Activated CD4-positive, alpha-beta T cell treated with anti-CD3 and anti-CD28 coated beads, Interleukin-2, amount 10 ng/mL, durations not matched to agents 7 days and 5 days (primary cell): ENCODE results near the gene TAL1. TPM values are rescaled to one million over a fixed set of nuclear protein-coding genes. Genes with fewer than 3 reads are reported as not detected.

Experiments used
- CTCF ChIA-PET: fragments of 350-600 bp; sonication (Branson Sonifier 250); formaldehyde crosslinking; loops from one replicate; lab custom pipeline; 2021; ENCODE audit warnings: antibody characterized with exemption; lab: Charles Lee
- POLR2A ChIA-PET: fragments of 350-600 bp; sonication (Branson Sonifier 250); formaldehyde crosslinking; loops from one replicate; lab custom pipeline; 2021; ENCODE audit warnings: antibody characterized with exemption; lab: Charles Lee
- DNase-seq: peaks from one replicate; pipeline ENCODE4 v3.0.0-alpha.2; 2020
- H3K27ac Mint-ChIP-seq: one replicate; pipeline ENCODE4 v1.8.0; 2021; ENCODE audit warnings: mild to moderate bottlenecking, moderate library complexity, mixed read lengths
- H3K27me3 Mint-ChIP-seq: one replicate; pipeline ENCODE4 v1.8.0; 2021; ENCODE audit warnings: mixed read lengths
- H3K36me3 Mint-ChIP-seq: one replicate; pipeline ENCODE4 v1.8.0; 2021; ENCODE audit warnings: low read depth, mixed read lengths
- H3K4me1 Mint-ChIP-seq: one replicate; pipeline ENCODE4 v1.8.0; 2021; ENCODE audit warnings: mixed read lengths
- H3K4me3 Mint-ChIP-seq: one replicate; pipeline ENCODE4 v1.8.0; 2021; ENCODE audit warnings: mild to moderate bottlenecking, moderate library complexity, mixed read lengths
- H3K9me3 Mint-ChIP-seq: one replicate; pipeline ENCODE4 v1.8.0; 2021; ENCODE audit warnings: mixed read lengths
- total RNA-seq, 2 experiments: library from RNA; stranded (reverse); gene quantifications; one replicate each; pipeline ENCODE4 v1.2.3, GENCODE V29; 2021

Gene TAL1
- total RNA-seq, 2 experiments from 2014 or later: not detected

DNA sequence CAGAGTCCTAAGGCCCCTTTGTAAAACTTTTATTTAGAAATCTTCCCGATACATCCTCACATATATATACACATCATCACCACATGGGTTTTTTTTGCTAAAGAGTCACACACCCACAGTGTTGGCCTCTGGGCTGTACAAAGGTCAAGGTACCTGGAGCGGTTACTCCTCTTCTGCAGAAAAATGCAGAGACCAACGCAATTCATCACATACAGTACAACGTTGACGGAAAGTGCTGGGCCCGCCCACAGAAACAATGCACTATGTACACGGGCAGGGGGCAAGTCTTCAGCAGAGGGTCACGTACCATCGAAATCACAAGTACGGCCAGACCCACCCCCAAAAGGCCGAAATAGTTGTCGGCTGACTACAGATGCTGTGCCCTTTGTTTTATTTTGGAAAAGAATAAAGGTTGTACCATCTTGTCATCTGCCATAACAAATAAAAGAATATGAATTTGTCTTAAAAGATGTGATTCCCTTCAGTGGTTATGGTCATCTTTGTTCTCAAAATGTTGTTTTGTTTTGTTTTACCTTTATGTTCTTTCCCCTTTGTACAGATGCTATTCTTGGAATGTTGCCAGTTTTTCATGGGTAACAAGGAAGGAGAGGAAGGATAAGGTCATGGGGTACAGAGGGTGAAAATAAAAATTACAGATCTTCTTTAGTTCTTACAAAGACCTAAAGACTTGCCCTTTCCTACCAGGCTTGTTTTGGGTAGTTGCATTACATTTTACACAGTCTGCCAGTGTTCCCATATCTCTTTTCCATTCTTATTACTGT, 15.6 kb downstream of the TAL1 start:
- Mint-ChIP-seq H3K27ac (no peak overlapping the region), H3K36me3 (no peaks in the 10 kb centered on the region), H3K9me3 (no peaks in the 10 kb centered on the region), H3K4me1 (peaks cover 3% of the 10 kb centered on the region), H3K27me3 (no peaks in the 10 kb centered on the region), H3K4me3 (no peak overlapping the region)
- DNase-seq: no peak
- ChIA-PET POLR2A (no interaction called here), CTCF (no interaction called here)

DNA sequence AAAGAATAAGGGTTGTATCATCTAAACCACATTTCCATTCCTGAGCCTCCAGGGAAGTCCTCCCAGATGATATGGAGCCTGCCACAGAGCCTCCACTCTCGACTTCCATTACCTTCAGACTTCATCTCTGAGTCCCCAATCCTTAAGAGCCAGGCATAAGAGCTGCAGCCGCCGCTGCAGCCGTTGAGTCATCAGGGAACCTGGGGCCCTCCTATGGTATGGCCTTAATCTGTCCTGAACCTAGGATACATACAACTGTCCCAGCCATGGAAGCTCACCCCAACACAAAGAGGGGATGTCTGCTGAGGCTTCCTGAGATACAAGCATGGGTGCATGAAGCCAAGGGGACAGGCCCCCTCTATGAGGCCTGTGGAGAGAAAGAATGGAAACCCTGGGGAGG, 16.3 kb downstream of the TAL1 start:
- POLR2A ChIA-PET: no interaction called here
- DNase-seq: no peak
- CTCF ChIA-PET: no interaction called here
- no peaks in the 10 kb centered on the region for H3K36me3 Mint-ChIP-seq
- peaks cover 3% of the 10 kb centered on the region for H3K4me1 Mint-ChIP-seq
- no peak overlapping the region for H3K4me3 Mint-ChIP-seq
- H3K27me3 Mint-ChIP-seq: no peaks in the 10 kb centered on the region
- H3K27ac Mint-ChIP-seq: no peak overlapping the region
- no peaks in the 10 kb centered on the region for H3K9me3 Mint-ChIP-seq

DNA sequence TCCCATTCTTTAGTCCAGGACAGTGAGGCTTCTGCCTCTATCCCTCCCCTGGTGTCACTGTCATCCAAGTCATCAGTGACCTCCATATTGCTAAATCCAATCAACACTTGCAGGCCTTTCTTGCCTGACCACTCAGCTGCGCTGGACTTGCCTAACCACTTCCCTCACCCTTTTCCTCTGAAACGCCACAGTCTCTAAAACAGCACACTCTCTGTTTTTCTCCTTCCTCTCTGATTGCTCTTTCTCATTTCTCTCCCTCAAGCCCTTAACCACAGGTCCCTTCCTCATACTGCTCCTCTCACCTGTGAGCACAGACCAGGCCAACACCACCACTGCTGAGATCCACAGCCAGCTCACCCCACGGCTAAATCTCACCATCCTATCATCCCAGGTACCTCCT, 17.5 kb downstream of the TAL1 start:
- Mint-ChIP-seq H3K4me3 (no peak overlapping the region), H3K27me3 (no peaks in the 10 kb centered on the region), H3K27ac (no peak overlapping the region), H3K9me3 (no peaks in the 10 kb centered on the region), H3K4me1 (peaks cover 3% of the 10 kb centered on the region), H3K36me3 (no peaks in the 10 kb centered on the region)
- ChIA-PET POLR2A (no interaction called here), CTCF (no interaction called here)
- no peak for DNase-seq

DNA sequence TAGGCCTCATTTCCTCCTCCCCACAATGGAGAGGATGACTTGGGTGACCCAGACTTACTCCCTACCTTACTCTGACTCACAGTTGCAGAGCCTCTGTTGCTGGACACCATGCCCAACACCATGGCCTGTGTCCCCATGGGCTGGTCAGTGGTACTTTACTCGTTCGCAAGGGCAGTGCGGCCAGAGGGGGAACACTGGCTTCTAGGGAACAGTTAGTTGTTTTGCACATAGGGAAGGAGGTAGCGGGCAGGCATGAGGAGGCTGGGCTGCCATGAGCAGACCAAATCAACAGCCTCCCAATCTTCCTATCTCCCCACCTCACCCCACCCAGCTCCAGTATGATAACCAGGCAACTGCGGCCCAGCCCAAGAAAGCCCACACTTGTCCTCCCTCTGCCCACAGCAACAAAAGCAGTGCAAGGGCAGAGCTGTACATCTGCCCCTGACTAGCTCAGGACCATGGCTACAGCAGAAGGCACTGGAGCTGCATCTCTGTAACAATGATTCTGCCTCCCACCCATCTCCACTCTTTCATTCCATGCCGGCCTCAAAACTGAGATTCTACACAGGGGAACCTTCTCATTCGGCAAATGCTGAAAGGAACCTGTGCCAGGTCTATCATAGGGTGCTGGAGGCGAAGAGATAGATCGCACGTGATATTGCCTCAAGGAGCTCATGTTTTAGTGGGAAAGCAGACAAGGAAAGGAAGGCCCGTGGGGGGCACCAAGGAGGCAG, 18.6 kb downstream of the TAL1 start:
- H3K36me3 Mint-ChIP-seq: no peaks in the 10 kb centered on the region

DNA sequence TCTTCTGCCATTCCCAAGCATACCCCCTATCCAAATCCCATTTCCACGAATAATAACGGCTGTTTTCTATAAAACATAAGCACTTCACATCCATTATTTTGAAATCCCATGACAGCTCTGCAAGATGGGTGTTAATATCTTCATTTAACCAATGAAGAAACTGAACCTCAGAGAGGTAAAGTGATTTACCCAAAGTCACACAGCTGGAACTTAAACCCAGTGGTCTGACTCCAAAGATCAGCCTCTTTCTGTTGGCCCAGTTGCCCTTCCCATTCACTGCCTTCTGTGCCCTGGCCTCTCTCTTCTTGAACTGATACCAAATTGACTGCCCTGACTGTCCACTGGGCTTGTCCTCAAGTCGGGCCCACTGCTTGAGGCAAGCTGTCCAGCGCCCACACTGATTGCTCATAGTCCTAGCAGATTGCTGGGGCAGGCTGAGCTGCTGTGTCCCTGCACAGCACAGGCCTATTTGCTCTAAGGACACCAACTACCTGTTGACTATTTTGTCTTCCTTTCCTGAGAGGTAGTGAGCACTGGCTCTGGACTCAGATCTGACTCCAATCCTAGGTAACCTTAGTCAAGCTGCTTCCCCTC, 19.3 kb downstream of the TAL1 start:
- H3K4me1 Mint-ChIP-seq: peaks cover 3% of the 10 kb centered on the region
- no peaks in the 10 kb centered on the region for H3K27me3 Mint-ChIP-seq
- no peaks in the 10 kb centered on the region for H3K36me3 Mint-ChIP-seq
- no peak overlapping the region for H3K4me3 Mint-ChIP-seq
- ChIA-PET CTCF (interaction anchor here (0.5 to 2.9 kb wide), 5 partner anchors 20 to 224 kb away, joined by 3 to 7 read pairs (median 3); no protein-coding TSS in a partner anchor), POLR2A (no interaction called here)
- H3K9me3 Mint-ChIP-seq: no peaks in the 10 kb centered on the region
- no peak overlapping the region for H3K27ac Mint-ChIP-seq
- DNase-seq: no peak

More for the DNA sequence above, 18.6 kb downstream of the TAL1 start:
- H3K4me3 Mint-ChIP-seq: no peak overlapping the region
- H3K9me3 Mint-ChIP-seq: no peaks in the 10 kb centered on the region
- peaks cover 3% of the 10 kb centered on the region for H3K4me1 Mint-ChIP-seq
- no peaks in the 10 kb centered on the region for H3K27me3 Mint-ChIP-seq
- no peak for DNase-seq
- H3K27ac Mint-ChIP-seq: no peak overlapping the region
- ChIA-PET POLR2A (no interaction called here), CTCF (interaction anchor here (0.5 to 2.9 kb wide), 4 partner anchors 20 to 223 kb away, joined by 3 to 7 read pairs (median 3); no protein-coding TSS in a partner anchor)

DNA sequence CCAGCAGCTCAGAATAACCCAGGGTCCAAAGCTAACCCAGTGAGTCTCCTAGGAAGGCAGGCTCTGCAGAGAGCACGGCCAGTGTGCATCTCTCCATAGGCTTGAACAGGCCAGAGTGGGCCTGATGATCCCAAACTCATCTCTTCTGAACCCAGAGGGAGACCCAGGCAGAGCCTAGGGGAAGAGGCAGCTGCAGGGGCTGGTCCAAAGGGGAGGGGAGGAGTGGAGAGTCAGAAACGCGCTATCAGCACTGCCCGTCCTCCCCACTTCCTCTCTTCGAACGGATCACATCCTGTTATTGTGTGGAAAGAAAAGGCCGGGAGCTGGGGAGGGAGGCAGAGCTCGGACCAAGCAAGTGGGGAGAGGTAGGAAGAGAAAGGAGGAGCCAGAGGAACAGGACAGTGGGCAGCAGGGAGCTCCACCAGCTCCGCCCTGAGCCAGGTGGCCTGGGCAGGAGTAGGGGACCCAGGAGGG, 20.2 kb downstream of the TAL1 start:
- ChIA-PET POLR2A (no interaction called here), CTCF (interaction anchor here (0.6 to 2.9 kb wide), 3 partner anchors 19 to 31 kb away, joined by 3 to 7 read pairs (median 4); no protein-coding TSS in a partner anchor)
- Mint-ChIP-seq H3K27ac (no peak overlapping the region), H3K27me3 (no peaks in the 10 kb centered on the region), H3K4me1 (peaks cover 3% of the 10 kb centered on the region), H3K36me3 (no peaks in the 10 kb centered on the region), H3K4me3 (no peak overlapping the region), H3K9me3 (no peaks in the 10 kb centered on the region)
- no peak for DNase-seq

DNA sequence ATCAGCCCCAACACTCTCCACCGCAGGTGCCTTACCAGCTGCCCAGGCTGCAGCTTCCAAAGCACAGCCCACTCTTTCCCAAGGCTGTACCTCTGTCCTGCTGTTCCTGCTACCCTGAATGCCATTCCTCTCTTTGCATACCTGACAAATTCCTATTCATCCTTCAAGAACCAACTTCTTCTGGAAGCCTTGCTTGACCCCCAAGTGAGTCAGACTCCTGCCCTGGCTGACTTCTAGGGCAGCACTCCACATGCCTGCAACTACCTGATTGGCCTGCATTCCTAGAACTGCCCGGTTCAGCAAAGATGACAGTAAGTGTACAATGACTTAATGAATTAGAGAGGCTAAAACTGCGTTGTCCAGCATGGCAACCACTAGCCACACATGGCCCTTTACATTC, 21.4 kb downstream of the TAL1 start:
- H3K9me3 Mint-ChIP-seq: no peaks in the 10 kb centered on the region
- H3K4me1 Mint-ChIP-seq: peaks cover 3% of the 10 kb centered on the region
- no peaks in the 10 kb centered on the region for H3K36me3 Mint-ChIP-seq
- H3K27me3 Mint-ChIP-seq: peaks cover 2% of the 10 kb centered on the region
- H3K27ac Mint-ChIP-seq: no peak overlapping the region
- no peak overlapping the region for H3K4me3 Mint-ChIP-seq
- CTCF ChIA-PET: interaction anchor here (1.3 kb wide), 1 partner anchor 17 kb away, joined by 3 read pairs; no protein-coding TSS in a partner anchor
- POLR2A ChIA-PET: no interaction called here
- no peak for DNase-seq

DNA sequence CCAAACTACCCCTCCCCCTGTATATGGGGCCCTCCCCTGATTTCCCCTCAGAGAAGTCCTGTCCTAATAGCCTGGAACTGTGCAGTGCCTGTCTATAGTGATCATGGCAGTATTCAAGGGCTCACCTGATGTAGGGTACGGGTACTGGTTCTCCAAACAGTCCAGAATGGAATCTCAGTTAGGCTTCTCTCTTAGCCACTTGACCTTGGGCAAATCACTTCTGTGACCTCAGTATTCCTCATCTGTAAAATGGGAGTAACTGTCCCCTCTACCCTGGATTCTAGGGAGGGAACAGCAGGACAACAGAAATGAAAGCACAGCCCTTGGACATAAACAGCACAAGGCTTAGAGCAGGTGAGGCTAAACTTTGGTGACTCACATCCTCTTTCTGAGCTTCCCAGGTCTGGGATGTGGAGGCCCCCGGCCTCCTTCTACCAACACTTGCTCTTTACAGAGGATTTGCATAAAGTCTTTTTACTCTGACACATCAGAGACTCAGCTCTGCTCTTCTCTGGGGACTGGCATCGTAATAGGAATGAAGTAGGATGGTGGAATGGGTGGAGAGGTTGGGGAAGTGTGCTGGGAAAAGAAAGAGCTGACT, 22.2 kb downstream of the TAL1 start:
- H3K36me3 Mint-ChIP-seq: no peaks in the 10 kb centered on the region
- H3K27ac Mint-ChIP-seq: no peak overlapping the region
- H3K27me3 Mint-ChIP-seq: peaks cover 7% of the 10 kb centered on the region
- ChIA-PET POLR2A (no interaction called here), CTCF (interaction anchor here (1.3 kb wide), 1 partner anchor 17 kb away, joined by 3 read pairs; no protein-coding TSS in a partner anchor)
- no peaks in the 10 kb centered on the region for H3K9me3 Mint-ChIP-seq
- no peak overlapping the region for H3K4me3 Mint-ChIP-seq
- no peak for DNase-seq
- peaks cover 3% of the 10 kb centered on the region for H3K4me1 Mint-ChIP-seq

DNA sequence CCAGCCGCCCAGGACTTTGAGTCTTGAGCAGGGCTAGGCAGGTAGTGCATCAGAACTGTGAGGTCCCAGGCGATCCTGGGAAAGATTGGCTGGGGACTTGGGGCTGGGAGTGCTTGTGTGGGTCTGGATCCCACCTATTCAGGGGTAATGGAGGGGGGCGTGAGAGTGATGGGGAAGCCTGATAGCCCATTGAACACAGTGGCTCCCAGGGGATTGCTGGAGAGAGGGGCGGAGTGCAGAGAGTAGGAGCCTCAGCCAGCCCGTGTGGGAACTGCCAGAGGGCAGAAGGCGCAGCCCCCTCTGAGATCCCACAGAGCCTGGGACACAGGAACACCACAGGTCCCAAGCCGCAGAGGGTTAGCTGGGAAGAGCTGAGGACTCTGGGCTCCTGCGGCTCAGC, 22.9 kb downstream of the TAL1 start:
- Mint-ChIP-seq H3K36me3 (no peaks in the 10 kb centered on the region), H3K9me3 (no peaks in the 10 kb centered on the region), H3K4me3 (no peak overlapping the region), H3K4me1 (peaks cover 3% of the 10 kb centered on the region), H3K27me3 (peaks cover 13% of the 10 kb centered on the region), H3K27ac (no peak overlapping the region)
- ChIA-PET CTCF (no interaction called here), POLR2A (no interaction called here)
- DNase-seq: no peak

DNA sequence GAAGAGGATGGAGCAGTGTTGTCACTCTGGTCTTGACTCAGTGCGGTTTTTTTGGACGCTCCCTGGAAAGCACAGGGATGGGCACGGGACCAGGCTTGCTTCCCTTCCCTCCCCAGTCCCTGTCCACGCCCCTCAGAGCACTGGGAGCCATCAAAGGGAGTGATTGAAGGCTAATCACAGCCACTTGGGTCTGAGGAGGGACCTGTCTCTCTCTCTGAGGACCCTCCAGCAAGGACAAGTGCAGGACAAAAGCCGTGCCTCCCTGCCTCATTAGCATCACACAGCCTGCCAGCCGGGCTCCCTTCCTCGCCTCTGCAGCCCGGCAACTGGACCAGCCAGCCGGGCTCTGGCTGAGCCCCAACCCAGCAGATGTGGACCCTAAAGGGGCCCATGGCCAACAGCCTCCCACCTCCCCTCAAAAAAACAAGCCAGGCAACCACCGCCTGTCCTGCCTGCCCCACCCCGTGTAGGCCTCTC, 23.6 kb downstream of the TAL1 start:
- peaks cover 20% of the 10 kb centered on the region for H3K27me3 Mint-ChIP-seq
- CTCF ChIA-PET: interaction anchor here (1.2 to 4.6 kb wide), 2 partner anchors 15 to 30 kb away, joined by 4 to 22 read pairs; no protein-coding TSS in a partner anchor
- no peak overlapping the region for H3K4me3 Mint-ChIP-seq
- H3K4me1 Mint-ChIP-seq: peaks cover 3% of the 10 kb centered on the region
- H3K36me3 Mint-ChIP-seq: no peaks in the 10 kb centered on the region
- POLR2A ChIA-PET: no interaction called here
- H3K27ac Mint-ChIP-seq: no peak overlapping the region
- no peaks in the 10 kb centered on the region for H3K9me3 Mint-ChIP-seq
- DNase-seq: no peak

DNA sequence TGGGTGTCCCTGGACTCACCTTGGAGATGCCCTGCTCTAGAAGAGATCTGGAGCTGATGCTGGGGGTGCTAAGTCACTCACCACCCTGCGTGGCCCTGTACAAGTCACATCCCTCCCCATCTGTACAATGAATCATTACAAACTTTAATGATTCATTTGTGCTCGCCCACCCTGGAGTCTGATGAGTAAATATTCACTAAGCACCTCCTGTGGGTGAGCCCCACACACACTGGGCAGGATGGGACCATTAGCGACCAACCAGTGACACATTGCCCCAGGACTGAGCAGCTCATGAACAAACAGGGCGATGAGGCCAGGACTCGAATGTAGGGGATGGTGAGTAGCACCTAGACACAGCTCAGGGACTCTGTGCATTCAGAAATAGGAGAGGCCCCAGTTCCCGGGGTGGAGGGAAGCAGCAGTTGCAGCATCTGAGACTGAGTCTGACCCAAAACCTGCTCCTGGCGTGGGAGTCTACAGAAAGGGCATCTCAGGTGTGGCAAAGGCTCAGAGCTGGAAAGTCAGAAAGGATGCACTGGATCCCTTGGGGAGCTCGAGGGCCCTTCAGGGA, 24.1 kb downstream of the TAL1 start:
- Mint-ChIP-seq H3K4me1 (peaks cover 3% of the 10 kb centered on the region), H3K4me3 (no peak overlapping the region), H3K36me3 (no peaks in the 10 kb centered on the region), H3K27me3 (peaks cover 24% of the 10 kb centered on the region), H3K27ac (no peak overlapping the region), H3K9me3 (no peaks in the 10 kb centered on the region)
- ChIA-PET POLR2A (no interaction called here), CTCF (interaction anchor here (1.2 to 4.6 kb wide), 2 partner anchors 14 to 29 kb away, joined by 4 to 22 read pairs; no protein-coding TSS in a partner anchor)
- no peak for DNase-seq

DNA sequence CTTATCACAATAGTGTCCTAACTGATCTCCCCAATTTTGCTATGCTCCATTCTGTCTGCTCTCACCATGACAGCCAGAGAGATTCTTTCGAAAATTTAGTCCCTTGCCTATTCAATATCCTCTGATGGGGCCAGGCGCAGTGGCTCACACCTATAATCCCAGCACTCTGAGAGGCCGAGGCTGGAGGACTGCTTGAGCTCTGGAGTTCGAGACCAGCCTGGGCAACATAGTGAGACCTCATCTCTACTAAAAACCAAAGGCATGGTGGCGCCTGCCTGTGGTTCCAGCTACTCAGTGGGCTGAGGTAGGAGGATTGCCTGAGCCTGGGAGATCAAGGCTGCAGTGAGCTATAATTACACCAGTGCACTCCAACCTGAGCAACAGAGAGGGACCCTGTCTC, 26.1 kb downstream of the TAL1 start:
- H3K36me3 Mint-ChIP-seq: no peaks in the 10 kb centered on the region
- peaks cover 28% of the 10 kb centered on the region for H3K27me3 Mint-ChIP-seq
- no peak for DNase-seq
- H3K4me1 Mint-ChIP-seq: no peaks in the 10 kb centered on the region
- H3K4me3 Mint-ChIP-seq: no peak overlapping the region
- no peak overlapping the region for H3K27ac Mint-ChIP-seq
- POLR2A ChIA-PET: no interaction called here
- H3K9me3 Mint-ChIP-seq: no peaks in the 10 kb centered on the region
- CTCF ChIA-PET: interaction anchor here (4.6 kb wide), 1 partner anchor 12 kb away, joined by 22 read pairs; no protein-coding TSS in a partner anchor
